Thyroid gland (tissue), 4 donors: Measurements from ENCODE around the gene GOLIM4.

Source experiments
- CTCF ChIP-seq, 6 experiments: fragments of 200-600 bp in 3 of 6; fragments of 450-650 bp in 3 of 6; sonication (generic) in 3 of 6; IDR thresholded peaks; one replicate each; pipeline ENCODE4 v1.5.1; 2016 to 2019; ENCODE audit warnings: antibody characterized with exemption in 6 of 6, mild to moderate bottlenecking in 2 of 6, inconsistent platforms in 1 of 6, moderate library complexity in 1 of 6
- POLR2A ChIP-seq, 2 donors: fragments of 450-650 bp; IDR thresholded peaks; one replicate each; pipeline ENCODE4 v1.6.1; 2017; ENCODE audit warnings: antibody characterized with exemption in 2 of 2, mild to moderate bottlenecking in 2 of 2, moderate library complexity in 1 of 2

- TF ChIP-seq CTCF (IDR thresholded peaks at IDR 0.05), result no peak
- no peak for TF ChIP-seq POLR2A (IDR thresholded peaks at IDR 0.05)
Measured at GRCh38 chr3:168102735-168103410, 7.1 kb upstream of the GOLIM4 start.
